Measurements from ENCODE around the gene SOX6.
"Not testable (repeated sequence)": the region's sequence is repeated elsewhere in the genome, so short reads cannot be mapped to it uniquely, and the experiment has no call there.

Gene SOX6

GRCh38 chr11:16087886-16088285, 268.5 kb downstream of the SOX6 start:
- no peak for DNase-seq

GRCh38 chr11:16086229-16086819, 270.0 kb downstream of the SOX6 start:
- no peak for DNase-seq

- DNase-seq, result no peak
These were observed 274.0 kb downstream of the SOX6 start for GRCh38 chr11:16082095-16083055.

GRCh38 chr11:16081382-16082094, 274.8 kb downstream of the SOX6 start:
- no peak for DNase-seq

GRCh38 chr11:16080688-16081381, 275.5 kb downstream of the SOX6 start:
- DNase-seq, result no peak

- no peak for DNase-seq
These were observed 277.4 kb downstream of the SOX6 start for GRCh38 chr11:16078936-16079335.

GRCh38 chr11:16070573-16070972, 285.8 kb downstream of the SOX6 start:
- DNase-seq, result no peak

- not testable (repeated sequence) for DNase-seq
These were observed 289.1 kb downstream of the SOX6 start for GRCh38 chr11:16067268-16067667.

GRCh38 chr11:16059332-16059731, 297.0 kb downstream of the SOX6 start:
- no peak for DNase-seq

- no peak for DNase-seq
These were observed 297.7 kb downstream of the SOX6 start for GRCh38 chr11:16058671-16059070.

GRCh38 chr11:16052750-16053149, 303.6 kb downstream of the SOX6 start:
- no peak for DNase-seq

GRCh38 chr11:16049611-16050010, 306.7 kb downstream of the SOX6 start:
- DNase-seq, result no peak

GRCh38 chr11:16047073-16047472, 309.3 kb downstream of the SOX6 start:
- DNase-seq, result no peak

GRCh38 chr11:16043617-16044016, 312.7 kb downstream of the SOX6 start:
- DNase-seq, result no peak

GRCh38 chr11:16041207-16041606, 315.1 kb downstream of the SOX6 start:
- DNase-seq, result no peak

- no peak for DNase-seq
These were observed 316.2 kb downstream of the SOX6 start for GRCh38 chr11:16040151-16040550.

- no peak for DNase-seq
These were observed 319.2 kb downstream of the SOX6 start for GRCh38 chr11:16037179-16037578.

GRCh38 chr11:16036218-16036617, 320.1 kb downstream of the SOX6 start:
- no peak for DNase-seq

GRCh38 chr11:16034074-16034473, 322.3 kb downstream of the SOX6 start:
- no peak for DNase-seq

- DNase-seq, result no peak
These were observed 323.4 kb downstream of the SOX6 start for GRCh38 chr11:16032974-16033373.

- no peak for DNase-seq
These were observed 325.1 kb downstream of the SOX6 start for GRCh38 chr11:16031210-16031609.

- DNase-seq, result no peak
These were observed 325.7 kb downstream of the SOX6 start for GRCh38 chr11:16030664-16031063.

- not testable (repeated sequence) for DNase-seq
These were observed 327.2 kb downstream of the SOX6 start for GRCh38 chr11:16029151-16029550.
